GM12872 (cell line): Measurements from ENCODE around the gene AUTS2.

Source experiments
- CTCF ChIP-seq: IDR thresholded peaks from 3 replicates; pipeline ENCODE4 v1.5.1; 2011; ENCODE audit warnings: low read depth, mild to moderate bottlenecking, low read length, moderate library complexity; ENCODE audit not compliant: insufficient read depth

AUTS2 gene

DNA sequence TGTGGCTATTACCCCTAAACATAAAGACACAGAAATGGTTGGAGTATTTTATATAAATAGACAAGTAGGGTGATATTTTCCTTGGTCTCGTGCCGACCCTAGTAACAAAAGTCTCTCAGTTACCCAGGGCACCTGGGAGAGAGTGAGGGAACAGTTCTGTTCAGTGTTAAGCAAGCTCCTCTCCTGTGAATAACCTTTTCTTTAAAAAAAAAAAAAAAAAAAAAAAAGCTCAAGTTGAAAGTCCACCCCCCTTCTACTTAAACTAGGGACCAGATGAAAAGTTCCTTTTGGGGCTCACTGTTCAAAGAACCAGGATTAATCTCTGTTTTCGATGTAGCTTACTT lies 896.7 kb downstream of the AUTS2 start:
- no peak for TF ChIP-seq CTCF

DNA sequence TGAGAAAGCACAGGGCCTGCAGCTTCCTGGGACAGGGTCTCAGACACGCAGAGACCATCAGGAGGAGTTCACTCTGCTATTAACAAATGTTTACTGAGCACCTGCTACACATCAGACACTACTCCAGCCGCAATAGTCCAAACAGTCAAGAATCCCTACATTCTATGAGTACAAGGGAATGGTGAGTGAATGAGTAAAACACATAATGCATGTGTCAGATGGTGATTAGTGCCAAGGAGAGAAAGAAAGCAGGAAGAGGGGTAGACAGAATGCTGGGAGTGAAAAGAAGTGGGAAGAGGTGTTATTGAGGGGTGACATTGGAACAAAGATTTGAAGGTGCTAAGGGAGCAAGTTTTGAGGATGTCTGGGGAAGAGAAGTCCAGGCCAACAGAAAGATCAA lies 899.5 kb downstream of the AUTS2 start:
- TF ChIP-seq CTCF, result no peak

GRCh38 chr7:70498232-70498992 lies 900.1 kb downstream of the AUTS2 start:
- no peak for TF ChIP-seq CTCF

GRCh38 chr7:70500261-70500660 lies 902.0 kb downstream of the AUTS2 start:
- TF ChIP-seq CTCF, result no peak

- no peak for TF ChIP-seq CTCF
These were observed 904.0 kb downstream of the AUTS2 start for GRCh38 chr7:70502117-70502863.

DNA sequence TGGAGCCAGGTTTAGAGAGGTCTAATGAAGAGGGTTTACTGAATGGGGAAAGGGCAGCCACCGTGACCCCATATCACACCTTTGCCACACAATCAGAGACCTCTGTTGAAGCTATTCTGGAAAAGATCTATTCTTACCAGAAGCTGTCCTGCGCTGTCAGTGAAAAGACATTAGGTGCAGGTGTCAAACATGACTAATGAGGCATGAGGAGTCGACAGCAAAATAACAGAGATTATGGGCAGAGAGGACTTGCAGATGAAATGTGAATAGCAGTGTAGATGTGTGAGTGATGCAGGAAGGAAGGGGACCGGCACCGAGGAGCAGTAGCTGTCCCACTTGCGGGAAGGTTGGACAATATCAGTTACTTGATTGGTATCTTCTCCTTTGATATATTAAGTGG lies 906.0 kb downstream of the AUTS2 start:
- no peak for TF ChIP-seq CTCF

- no peak for TF ChIP-seq CTCF
These were observed 907.2 kb downstream of the AUTS2 start for GRCh38 chr7:70505468-70505867.
